ENCODE data around the gene POLA1. TPM values are rescaled to one million over a fixed set of nuclear protein-coding genes. Genes with fewer than 3 reads are reported as not detected.

The POLA1 gene
- polyA plus RNA-seq, 5 donors, result 12.3 to 19.6 (median 16.8) TPM

DNA sequence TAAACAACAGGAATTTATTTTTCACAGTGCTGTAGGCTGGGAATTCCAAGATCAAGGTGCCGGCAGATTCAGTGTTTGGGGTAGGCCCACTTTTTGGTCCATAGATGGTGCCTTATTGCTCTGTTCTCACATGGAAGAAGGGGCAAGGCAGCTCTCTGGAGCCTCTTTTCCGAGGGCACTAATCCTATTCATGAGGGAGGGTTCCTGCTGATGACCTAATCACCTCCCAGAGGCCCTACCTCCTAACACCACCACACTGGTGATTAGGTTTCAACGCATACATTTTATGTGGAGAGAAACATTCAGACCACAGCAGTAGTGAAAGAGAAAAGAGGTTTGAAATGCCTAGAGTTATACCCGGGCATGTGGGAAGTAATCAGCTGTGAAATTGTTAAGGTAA is 1.4 kb upstream of the POLA1 start:
- no peak for DNase-seq

DNA sequence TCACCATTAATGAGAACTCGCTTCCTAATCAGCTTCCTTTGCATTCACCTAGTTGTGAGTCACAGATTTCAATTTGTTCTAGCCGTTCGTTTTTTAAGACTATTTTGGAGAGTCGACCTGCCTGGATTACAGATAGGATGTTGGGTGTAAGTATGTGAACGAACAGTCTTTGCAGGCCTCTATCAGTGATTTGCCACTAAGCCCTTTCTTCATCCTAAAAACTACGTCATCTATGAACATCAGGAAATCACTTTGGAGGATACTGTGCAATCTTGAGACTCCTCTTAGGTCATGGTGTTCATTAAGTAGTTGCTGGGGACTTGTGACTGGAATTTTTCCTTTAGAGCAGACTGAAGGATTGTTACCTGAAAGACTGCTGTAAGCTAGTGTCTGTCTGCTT is 1.1 kb downstream of the POLA1 start:
- no peak for DNase-seq

DNA sequence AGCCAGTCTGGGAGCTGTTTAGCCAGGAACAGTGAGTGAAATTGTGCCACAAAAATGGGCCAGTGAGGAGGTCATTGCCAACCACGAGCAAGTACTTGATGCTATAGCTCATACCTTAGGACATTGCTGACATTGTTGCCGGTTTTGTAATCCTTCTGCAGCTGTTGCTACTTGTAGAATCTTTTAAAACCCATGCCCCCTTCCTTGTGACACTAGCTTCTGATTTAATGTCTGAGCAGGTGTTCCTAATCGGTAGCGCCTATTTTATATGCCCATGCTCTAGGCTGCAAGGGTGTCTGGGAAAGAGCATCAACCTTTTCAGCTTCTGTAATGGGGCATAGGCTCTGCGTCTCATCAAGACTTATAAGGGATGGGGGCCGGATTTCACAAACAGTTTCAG is 2.6 kb downstream of the POLA1 start:
- no peak for DNase-seq

DNA sequence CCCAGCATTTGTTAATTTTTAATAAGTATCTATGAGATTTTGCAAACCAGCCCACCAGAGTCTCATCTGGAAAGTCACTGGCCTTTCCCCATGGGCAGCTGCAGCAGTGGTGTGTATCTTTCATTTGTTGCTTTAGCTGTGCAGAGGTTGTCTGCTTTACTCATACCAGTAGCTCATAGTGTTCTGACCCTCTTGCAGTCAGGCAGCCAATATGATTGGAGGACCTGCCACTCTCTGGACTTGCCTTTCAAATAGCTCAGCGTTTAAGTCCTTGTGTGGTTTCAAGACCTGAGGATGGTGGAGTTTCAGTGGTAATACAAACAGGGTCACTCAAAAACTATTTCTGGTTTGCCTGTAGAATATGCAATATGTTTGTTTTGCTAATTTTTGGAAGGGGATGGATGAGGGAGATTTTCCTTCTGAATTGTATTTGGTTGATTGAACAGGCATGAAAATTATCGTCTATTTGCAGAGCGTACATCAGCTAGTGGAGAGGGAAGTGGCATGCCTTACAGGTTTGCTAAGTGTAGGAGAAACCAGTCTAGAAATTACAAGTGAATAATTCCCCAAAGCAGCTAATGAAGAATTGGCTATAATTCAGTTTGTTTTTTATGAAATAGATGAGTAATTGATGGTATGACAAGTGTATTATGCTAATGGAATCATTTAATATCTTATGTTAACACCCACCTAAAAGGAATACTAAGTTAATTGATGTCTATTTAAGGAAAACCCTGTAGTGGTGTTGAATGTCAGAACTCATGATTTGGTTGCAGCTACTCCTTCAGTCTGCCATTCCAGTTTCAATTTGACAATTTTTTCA is 8.9 kb downstream of the POLA1 start:
- DNase-seq, result no peak

DNA sequence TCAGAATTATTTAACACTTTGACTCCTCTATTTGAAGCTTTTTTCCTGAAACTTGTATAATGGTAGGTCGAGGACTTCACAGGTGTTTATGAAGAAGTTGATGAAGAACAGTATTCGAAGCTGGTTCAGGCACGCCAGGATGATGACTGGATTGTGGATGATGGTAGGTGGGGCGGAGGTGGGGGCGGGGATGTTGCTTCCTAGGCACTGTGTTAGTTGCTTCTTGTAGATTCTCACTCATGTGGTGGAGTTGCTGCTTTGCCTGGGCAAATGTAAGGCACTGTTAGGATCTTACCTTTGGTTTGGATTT is 9.4 kb downstream of the POLA1 start:
- no peak for DNase-seq

DNA sequence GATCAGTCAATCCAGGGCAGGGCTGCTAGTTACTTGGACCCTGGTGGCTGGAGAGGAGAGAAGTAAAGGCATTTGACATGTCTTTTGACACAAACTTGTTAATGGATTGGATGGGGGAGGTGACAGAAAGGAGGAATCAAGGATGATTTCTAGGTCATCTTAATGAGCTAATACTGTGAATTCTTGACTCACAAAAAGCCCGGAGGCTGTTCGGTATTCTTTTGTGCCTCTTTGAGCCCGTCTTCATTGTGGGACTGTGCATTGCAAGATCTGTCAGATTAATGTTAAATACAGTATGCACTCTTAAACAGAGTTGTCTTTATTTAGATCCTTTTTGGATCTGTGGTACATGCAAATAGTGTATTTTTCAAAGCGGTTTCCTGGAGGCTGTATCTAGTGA is 25.1 kb downstream of the POLA1 start:
- DNase-seq, result no peak

DNA sequence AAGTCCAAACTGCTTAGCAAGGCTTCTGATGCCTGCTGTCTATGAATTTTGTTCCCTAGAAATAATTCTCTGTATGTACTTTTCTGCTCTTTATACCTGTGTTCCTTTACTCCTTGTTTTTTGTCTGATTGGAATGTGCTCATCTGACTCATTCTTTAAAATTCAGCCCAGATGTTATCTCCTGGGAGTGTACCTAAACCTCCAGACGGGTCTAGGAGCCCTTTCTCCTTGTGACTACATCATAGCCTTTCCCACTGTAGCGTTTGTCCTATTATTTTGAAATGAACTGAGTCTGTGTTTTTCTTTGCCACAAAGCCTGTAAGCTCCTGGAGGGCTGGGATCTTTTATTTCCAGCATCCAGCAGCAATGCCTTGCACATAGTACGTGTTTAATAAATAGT is 26.3 kb downstream of the POLA1 start:
- DNase-seq, result no peak

DNA sequence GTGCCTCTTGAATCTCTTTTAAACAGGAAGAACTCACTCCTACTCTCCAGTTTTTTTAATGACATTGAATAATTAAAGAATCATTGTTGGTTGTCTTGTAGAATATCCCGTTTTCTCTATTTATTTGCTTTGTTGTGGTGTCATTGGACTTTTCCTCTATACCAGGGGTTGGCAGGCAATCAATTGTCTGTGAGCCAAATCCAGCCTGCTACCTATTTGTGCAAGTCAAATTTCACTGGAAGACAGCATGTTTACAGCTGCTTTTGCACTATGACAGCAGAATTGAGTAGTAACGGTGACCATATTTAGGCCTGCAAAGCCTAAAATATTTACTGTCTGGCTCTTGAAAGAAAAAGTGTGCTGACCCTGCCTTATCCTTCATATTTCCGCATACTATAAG is 34.8 kb downstream of the POLA1 start:
- no peak for DNase-seq

DNA sequence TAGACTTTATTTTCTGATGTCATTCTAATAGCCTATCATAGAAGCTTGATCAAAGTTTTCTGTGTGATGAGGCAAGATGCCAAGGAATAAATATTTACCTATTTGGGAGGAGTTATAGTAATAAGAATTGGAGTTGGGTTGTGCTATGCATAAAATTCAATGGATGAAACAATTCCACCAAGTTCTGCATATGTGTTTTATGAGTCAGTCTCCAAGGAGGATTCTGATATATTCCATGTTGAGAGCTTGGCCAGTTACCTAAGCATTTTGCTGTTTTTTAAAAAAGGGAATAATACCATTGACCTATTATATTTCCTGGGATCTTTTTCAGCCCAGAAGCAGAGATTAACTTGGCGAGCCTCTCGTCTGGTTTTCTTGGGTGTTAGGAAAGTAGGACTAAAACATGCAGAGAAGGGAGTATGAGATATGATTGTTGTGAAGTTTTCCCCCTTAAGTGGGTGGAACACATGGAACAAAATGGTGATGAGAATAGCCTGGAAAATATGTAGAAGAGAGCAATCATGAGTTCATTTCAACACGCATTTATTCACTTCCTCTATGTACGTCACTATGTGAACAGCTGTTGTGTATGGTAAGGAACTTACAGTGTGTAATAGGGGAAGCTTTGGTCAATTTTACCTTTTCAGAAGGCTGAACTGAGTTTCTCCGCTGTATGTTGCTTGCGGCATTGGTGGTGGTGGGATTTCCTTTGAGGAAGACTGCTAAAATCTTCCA is 39.2 kb downstream of the POLA1 start:
- DNase-seq, result no peak

DNA sequence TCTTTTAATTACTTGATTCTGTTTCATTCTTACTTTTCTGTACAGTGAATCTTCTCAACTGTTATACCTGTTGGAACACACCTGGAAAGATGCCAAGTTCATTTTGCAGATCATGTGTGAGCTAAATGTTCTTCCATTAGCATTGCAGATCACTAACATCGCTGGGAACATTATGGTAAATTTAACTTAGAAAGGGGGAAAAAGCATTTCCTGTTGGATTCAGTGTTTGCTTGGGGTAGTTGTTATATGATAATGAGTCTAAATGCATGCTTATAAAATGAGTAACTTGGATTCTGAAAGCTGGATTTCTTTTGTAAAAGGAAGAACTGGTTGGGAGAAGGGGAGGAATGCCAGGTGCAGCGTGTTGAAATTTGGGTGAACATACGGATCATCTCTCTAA is 47.6 kb downstream of the POLA1 start:
- no peak for DNase-seq

DNA sequence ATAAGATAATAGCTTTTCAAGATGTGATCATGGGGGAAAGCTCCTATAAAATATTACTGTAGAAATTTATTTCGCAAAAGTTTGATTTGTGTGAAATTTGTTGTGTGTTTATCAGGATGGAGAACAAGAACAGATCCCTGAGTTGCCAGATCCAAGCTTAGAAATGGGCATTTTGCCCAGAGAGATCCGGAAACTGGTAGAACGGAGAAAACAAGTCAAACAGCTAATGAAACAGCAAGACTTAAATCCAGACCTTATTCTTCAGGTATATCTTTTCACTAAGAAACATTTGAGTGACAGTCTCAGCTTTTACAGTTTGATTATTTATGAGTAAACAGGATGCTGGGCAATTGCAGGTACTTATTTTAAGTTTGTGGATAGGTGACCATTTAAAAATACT is 54.5 kb downstream of the POLA1 start:
- DNase-seq, result no peak

DNA sequence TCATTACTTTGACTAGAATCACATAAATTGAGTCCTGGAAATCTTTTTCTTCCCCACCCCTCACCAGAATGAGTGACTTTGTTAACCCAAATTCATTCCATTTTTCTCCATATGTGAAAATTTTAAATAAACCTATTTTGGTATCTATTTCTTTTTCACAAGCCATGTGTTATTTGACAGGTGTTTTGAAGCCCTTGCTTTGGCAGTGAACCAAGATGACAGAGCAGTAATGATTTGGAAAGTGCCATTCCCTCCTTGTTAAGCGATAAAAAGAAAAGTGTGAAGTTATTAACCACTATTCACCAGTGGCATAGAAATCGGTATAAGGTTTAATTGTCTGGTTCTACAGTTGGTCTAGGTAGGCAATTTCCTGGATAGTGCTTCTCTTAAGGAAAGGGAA is 66.1 kb downstream of the POLA1 start:
- DNase-seq, result no peak

DNA sequence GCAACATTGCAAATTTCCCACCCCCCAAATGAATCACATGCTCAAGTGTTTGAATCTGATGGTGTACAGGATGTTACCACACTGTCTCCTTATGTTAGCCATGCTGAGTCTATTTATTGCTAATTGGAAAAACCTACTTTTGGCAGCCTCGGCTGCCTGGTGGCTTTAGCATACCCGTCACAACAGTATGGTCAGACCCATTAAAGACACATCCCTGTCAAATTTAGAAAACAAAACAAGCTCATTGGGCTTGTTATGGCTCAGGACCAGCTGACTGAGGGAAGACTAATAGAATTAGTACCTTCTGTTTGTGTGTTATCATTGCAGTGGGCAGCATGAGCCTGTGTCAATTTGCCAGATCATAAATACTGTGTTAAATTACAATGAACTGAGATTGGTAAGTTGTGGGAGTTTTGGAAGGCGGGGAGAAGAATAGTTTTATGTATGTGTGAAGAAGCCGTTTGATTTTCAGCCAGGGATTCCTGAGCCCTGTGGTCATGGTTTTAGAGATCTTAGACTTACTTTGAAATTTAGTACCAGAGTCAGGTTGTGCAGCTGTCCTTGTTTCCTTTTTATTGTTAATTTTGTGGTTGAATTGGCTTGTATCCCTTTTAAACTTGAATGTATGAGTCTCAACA is 66.8 kb downstream of the POLA1 start:
- DNase-seq, result no peak

DNA sequence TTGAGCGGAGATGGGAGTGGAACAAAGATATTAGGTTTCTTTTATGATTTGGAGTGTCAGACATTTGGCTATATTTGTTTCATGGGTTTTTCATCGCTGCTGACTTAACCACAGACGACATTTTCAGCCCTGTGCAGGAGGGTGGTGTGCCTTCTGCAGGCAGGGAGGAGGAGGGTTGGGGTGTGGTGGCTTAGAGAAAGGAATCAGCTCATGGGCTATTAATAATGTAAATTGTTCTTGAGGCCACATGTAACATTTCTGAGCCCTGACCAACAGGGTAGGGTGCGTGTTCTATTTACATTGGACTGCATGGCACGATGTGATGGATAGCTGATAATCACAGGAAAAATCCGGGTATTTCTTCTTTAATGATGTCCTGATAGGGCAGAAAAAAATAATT is 67.6 kb downstream of the POLA1 start:
- DNase-seq, result no peak

DNA sequence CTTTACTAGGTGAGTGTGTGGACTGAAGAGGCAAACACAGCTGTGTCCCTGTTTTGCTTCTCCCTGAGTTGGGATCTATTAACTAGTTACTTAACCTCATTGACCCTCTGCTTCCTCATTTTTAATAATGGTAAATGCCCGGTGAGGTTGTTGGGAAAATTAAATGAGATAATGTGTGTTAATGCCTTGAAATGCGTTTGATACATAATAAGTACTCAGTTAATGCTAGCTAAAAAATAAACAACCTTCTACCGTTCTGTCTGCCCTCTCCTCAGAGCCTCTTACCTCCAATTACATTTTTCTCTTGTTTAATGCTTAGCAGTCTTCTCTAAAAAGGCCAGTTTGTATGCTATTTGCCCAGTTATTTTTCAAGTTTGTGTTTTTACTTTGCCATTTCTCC is 70.3 kb downstream of the POLA1 start:
- no peak for DNase-seq

DNA sequence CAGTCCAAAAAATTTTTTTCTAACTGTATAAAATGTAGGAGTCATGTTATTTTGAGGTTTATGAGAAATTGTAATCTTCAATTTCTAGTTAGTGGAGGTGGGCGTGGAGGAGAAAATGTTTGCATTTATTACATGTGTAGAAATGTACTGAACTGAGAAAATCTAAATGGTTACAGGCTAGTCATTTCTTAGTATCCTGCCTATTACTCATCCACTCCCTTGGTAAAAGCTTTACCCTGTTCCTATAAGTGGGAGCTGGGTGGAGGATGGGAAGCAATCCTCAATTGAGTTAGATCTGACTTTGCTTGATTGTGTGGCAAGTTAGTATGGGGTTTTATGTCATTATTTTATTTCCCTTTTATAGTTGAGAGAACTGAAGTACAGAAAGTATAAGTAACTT is 73.8 kb downstream of the POLA1 start:
- no peak for DNase-seq

DNA sequence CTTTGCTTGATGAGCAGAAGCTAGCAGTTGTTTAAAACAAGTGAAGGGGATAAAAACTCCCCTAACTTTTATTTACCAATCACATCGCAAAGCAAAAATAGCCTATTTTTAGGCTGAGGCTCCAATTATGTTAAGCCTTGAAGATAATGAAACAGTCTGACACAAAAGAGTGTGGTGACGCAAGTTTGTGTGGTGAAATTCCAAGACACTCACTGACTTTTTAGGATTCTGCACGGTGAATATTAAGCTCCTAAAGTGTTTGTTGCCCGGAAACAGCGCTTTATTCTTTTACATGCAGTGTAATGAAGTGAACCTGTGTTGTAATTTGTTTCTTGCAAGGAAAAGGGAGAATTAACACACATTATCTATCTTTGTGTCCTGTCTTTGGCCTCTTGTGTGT is 74.8 kb downstream of the POLA1 start:
- DNase-seq, result no peak

DNA sequence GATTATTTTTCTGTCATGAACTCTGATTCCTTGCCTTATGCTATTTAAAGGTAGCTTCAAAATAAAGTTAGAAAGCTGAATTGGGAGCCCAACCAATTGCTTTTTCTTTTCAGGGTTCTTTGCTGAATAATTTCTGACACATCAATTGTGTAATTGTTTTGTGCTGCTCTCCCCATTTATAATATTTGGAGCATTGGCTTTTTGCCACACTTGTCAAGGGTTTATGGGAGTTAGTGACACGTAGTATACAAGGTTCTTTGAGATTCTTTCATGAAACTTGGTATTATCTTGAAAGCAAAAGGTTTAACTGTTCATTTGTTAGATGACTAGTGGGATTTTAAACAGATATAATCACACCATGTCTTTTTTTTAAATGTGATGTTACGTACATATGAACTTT is 80.9 kb downstream of the POLA1 start:
- no peak for DNase-seq

DNA sequence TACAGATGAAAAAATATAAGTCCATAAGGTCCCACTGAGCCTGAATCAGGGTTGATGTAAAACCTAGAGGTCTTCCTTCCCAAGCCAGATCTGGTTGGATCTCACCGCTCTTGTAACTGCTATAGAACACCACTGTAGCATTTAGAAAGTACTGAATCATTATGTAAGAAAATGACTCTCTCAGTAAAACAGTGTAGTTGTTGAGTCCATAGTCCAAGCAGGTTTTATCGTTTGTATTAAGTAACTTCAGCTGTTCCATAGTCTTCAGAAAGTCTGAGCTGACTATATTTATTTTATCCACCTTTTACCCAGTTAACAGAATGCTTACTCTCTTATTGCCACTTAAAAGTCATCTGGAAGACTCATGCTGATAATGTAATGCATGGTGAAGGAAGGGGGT is 82.2 kb downstream of the POLA1 start:
- no peak for DNase-seq

DNA sequence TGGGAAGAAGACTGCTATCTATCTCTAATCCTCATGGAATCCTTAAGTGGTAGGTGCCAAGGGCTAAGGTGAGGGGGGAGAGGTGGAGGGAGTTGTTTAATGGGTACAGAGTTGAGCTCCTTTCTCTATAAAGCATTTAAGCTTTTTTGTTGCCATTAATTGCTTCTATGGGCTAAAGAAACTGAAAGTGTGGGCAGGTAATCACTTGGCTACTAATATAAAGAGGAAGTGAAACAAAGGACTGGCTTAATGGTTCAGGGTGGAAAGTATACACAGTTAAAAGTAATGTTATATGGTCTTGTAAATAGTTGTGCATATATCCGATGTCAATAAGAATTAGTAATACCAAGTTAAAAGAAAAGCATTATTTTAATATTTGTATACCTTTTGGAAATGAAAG is 83.9 kb downstream of the POLA1 start:
- DNase-seq, result no peak

DNA sequence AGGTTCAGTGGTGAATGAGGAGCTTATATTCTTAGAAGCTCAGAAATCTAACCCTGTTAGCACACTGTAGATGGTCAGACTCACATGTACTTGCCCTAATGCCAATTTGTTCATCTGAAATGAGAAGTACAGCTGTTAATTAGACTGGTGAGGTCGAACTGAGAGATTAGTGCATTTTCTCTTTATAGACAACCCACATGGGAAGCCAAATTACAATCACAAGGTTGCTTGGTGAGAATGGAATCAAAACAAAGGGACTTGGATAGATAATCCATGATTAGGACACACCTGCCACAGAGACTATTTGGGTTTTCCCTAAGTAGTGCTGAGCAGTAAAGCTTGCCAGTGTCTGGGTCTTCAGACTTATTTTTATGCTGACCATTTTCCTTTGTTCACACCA is 88.3 kb downstream of the POLA1 start:
- no peak for DNase-seq

DNA sequence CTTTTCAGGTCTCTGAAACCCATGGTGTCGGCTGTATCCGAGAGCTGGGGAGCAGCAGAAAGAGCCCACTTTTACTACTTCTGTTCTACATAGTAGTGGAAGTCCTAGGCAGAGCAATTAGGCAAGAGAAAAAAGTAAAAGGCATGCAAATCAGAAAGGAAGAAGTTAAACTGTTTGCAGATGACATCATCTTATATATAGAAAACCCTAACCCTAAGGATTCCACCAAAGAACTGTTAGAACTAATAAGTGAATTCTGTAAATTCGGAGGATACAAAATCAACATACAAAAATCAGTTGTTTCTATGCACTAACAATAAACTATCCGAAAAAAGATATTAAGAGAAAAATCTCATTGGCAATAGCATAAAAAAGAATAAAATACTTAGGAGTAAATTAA is 95.3 kb downstream of the POLA1 start:
- DNase-seq, result no peak

DNA sequence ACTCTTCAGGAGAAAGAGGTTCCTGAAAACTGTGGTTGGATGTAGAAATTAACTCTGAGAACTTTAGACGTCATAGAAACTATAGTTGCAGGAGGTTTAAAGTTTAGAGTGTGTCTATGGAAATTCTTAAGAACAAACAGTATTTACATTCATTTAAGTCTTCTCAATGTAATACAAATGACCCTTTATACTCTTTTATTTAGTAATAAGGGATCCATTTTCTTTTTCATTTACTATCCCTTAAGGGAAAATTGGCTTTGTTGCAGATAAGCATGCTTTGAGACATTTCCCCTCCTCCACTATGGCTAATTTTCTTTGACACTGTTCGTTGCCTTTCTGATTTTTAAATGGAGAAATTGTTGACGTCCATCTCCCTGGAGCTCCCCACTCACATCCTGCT is 96.4 kb downstream of the POLA1 start:
- DNase-seq, result no peak
